Keratinocyte (primary cell): ENCODE data around the gene ITIH2. TPM values are rescaled to one million over a fixed set of nuclear protein-coding genes. Genes with fewer than 3 reads are reported as not detected.

Experiments
- DNase-seq: peaks from one replicate; pipeline ENCODE4 v3.0.0-alpha.2; 2011; ENCODE audit warnings: low read depth, missing footprints, low spot score
- FAIRE-seq: peaks from 2 replicates; lab custom pipeline; 2011; peaks lifted over from hg19 to GRCh38; lab: Jason Lieb, UNC
- H2AFZ ChIP-seq: 2 replicates; pipeline ENCODE4 v1.6.0; 2012; ENCODE audit warnings: low read length, control low read depth, inconsistent platforms; ENCODE audit not compliant: control insufficient read depth
- H3K27ac ChIP-seq: 2 replicates; pipeline ENCODE4 v1.5.1; 2011; ENCODE audit warnings: low read length; ENCODE audit not compliant: control insufficient read depth, insufficient read depth
- H3K27me3 ChIP-seq: 3 replicates; pipeline ENCODE4 v1.6.0; 2011; ENCODE audit warnings: low read length; ENCODE audit not compliant: control insufficient read depth, insufficient read depth; ENCODE audit errors: extremely low read depth
- H3K36me3 ChIP-seq, 2 experiments: 2 replicates in 1 of 2; 3 replicates in 1 of 2; pipeline ENCODE4 v1.5.1; 2011; ENCODE audit warnings: low read length in 2 of 2, mild to moderate bottlenecking in 1 of 2; ENCODE audit not compliant: control insufficient read depth in 2 of 2, insufficient read depth in 2 of 2; ENCODE audit errors: extremely low read depth in 1 of 2
- H3K4me1 ChIP-seq: 3 replicates; pipeline ENCODE4 v1.5.1; 2011; ENCODE audit warnings: low read length; ENCODE audit not compliant: control insufficient read depth, insufficient read depth; ENCODE audit errors: extremely low read depth
- H3K4me2 ChIP-seq: 3 replicates; pipeline ENCODE4 v1.6.0; 2011; ENCODE audit warnings: low read depth, low read length; ENCODE audit not compliant: control insufficient read depth, insufficient read depth; ENCODE audit errors: extremely low read depth
- H3K4me3 ChIP-seq, 3 experiments: fragments of 200-600 bp in 1 of 3; sonication (generic) in 1 of 3; 2 replicates in 2 of 3; 3 replicates in 1 of 3; pipeline ENCODE4 v1.5.1; 2011 to 2016; ENCODE audit warnings: low read length in 3 of 3, mild to moderate bottlenecking in 3 of 3, control low read depth in 2 of 3, inconsistent platforms in 1 of 3, low read depth in 1 of 3, mixed read lengths in 1 of 3, mixed run types in 1 of 3, moderate library complexity in 1 of 3; ENCODE audit not compliant: control insufficient read depth in 2 of 3, insufficient read depth in 2 of 3; ENCODE audit errors: extremely low read depth in 1 of 3
- H3K79me2 ChIP-seq: 2 replicates; pipeline ENCODE4 v1.6.0; 2012; ENCODE audit warnings: low read length; ENCODE audit not compliant: control insufficient read depth, insufficient read depth
- H3K9ac ChIP-seq: 3 replicates; pipeline ENCODE4 v1.6.0; 2011; ENCODE audit warnings: low read length; ENCODE audit not compliant: control insufficient read depth, insufficient read depth; ENCODE audit errors: extremely low read depth
- H3K9me1 ChIP-seq: 3 replicates; pipeline ENCODE4 v1.6.0; 2011; ENCODE audit warnings: low read length; ENCODE audit not compliant: control insufficient read depth, insufficient read depth; ENCODE audit errors: extremely low read depth
- H3K9me3 ChIP-seq: 2 replicates; pipeline ENCODE4 v1.5.1; 2012; ENCODE audit warnings: low read depth, low read length; ENCODE audit not compliant: control insufficient read depth
- H4K20me1 ChIP-seq: 3 replicates; pipeline ENCODE4 v1.6.0; 2011; ENCODE audit warnings: low read length; ENCODE audit not compliant: control insufficient read depth, insufficient read depth; ENCODE audit errors: extremely low read depth
- EZH2 ChIP-seq: IDR thresholded peaks from one replicate; pipeline ENCODE4 v1.6.1; 2012; ENCODE audit warnings: inconsistent platforms, mild to moderate bottlenecking, low read length, moderate library complexity
- dilution Hi-C: fragments of 300-500 bp; cut with MboI; formaldehyde crosslinking; loops from one replicate; pipeline ENCODE4 v1.7.0; 2020; ENCODE audit warnings: low sequenced_read_pairs; ENCODE audit not compliant: extremely low pct_ligation_motif_present
- polyA plus RNA-seq, 5 experiments: library from polyadenylated mRNA; depleted of rRNA in 3 of 5; stranded (reverse) in 3 of 5; stranded (forward) in 1 of 5; unstranded in 1 of 5; fragments of >200 nt; gene quantifications; 1 replicate in 1 of 5; 2 replicates in 3 of 5; 3 replicates in 1 of 5; pipeline versions ENCODE4 v1.2.1 to v1.2.3, GENCODE V29; 2011 to 2012; ENCODE audit warnings: missing spikeins in 2 of 5, low read depth in 1 of 5, low replicate concordance in 1 of 5
- TF ChIP-seq, protein P1 (sequence below), 3 experiments: IDR thresholded peaks in 1 of 3; conservative IDR thresholded peaks in 1 of 3; optimal IDR thresholded peaks in 1 of 3; 2 replicates in 2 of 3; 3 replicates in 1 of 3; pipeline versions ENCODE3 to v1.5.1; 2011; ENCODE audit warnings: low read length in 3 of 3, mild to moderate bottlenecking in 3 of 3, moderate library complexity in 2 of 3, control low read depth in 1 of 3, inconsistent platforms in 1 of 3; ENCODE audit not compliant: insufficient read depth in 2 of 3; ENCODE audit errors: extremely low read depth in 1 of 3

ITIH2 gene
- polyA plus RNA-seq, 1 donor (not counting 4 experiments of a cell fraction or from before 2014, with no cell fraction given) = not detected

GRCh38 chr10:7794251-7795026, 91.3 kb downstream of the ITIH2 start:
- Histone ChIP-seq H3K4me2 (no peak overlapping the region), H3K9me3 (no peaks in the 10 kb centered on the region), H2AFZ (no peak overlapping the region), H3K27ac (no peak overlapping the region), H3K36me3 (peaks cover 9 to 23% of the 10 kb centered on the region in 2 experiments), H3K79me2 (peaks cover 83% of the 10 kb centered on the region), H3K9ac (no peak overlapping the region), H4K20me1 (peaks cover 16% of the 10 kb centered on the region), H3K4me1 (peaks cover 15% of the 10 kb centered on the region), H3K4me3 (no peak overlapping the region), H3K27me3 (no peaks in the 10 kb centered on the region), H3K9me1 (peaks cover 2% of the 10 kb centered on the region)
- FAIRE-seq (peak; percentile 67), DNase-seq (no peak)
- no peak for TF ChIP-seq EZH2
- TF ChIP-seq, protein P1, sequence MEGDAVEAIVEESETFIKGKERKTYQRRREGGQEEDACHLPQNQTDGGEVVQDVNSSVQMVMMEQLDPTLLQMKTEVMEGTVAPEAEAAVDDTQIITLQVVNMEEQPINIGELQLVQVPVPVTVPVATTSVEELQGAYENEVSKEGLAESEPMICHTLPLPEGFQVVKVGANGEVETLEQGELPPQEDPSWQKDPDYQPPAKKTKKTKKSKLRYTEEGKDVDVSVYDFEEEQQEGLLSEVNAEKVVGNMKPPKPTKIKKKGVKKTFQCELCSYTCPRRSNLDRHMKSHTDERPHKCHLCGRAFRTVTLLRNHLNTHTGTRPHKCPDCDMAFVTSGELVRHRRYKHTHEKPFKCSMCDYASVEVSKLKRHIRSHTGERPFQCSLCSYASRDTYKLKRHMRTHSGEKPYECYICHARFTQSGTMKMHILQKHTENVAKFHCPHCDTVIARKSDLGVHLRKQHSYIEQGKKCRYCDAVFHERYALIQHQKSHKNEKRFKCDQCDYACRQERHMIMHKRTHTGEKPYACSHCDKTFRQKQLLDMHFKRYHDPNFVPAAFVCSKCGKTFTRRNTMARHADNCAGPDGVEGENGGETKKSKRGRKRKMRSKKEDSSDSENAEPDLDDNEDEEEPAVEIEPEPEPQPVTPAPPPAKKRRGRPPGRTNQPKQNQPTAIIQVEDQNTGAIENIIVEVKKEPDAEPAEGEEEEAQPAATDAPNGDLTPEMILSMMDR (optimal IDR thresholded peaks at IDR 0.05 in 1 of 3, IDR thresholded peaks at IDR 0.05 in 1 of 3, conservative IDR thresholded peaks at IDR 0.05 in 1 of 3; ENCODE audit: extremely low read depth in 1 of 3, insufficient read depth in 2 of 3, low read length in 3 of 3) = no peak
- dilution Hi-C loops = no loop called here

- dilution Hi-C loops = no loop called here
- H3K4me2 ChIP-seq = no peak overlapping the region
Observed at GRCh38 chr10:7795605-7796004, 92.5 kb downstream of the ITIH2 start.

More at GRCh38 chr10:7795605-7796004, 92.5 kb downstream of the ITIH2 start:
- Histone ChIP-seq H3K4me3 (no peak overlapping the region), H3K9ac (no peak overlapping the region), H3K27me3 (no peaks in the 10 kb centered on the region), H2AFZ (no peak overlapping the region), H4K20me1 (peaks cover 14% of the 10 kb centered on the region), H3K27ac (no peak overlapping the region), H3K9me3 (no peaks in the 10 kb centered on the region), H3K79me2 (peaks cover 73% of the 10 kb centered on the region), H3K36me3 (peaks cover 12 to 31% of the 10 kb centered on the region in 2 experiments), H3K9me1 (peaks cover 2% of the 10 kb centered on the region), H3K4me1 (peaks cover 10% of the 10 kb centered on the region)
- DNase-seq = no peak
- FAIRE-seq = no peak
- TF ChIP-seq EZH2 = no peak
- TF ChIP-seq, protein P1 (optimal IDR thresholded peaks at IDR 0.05 in 1 of 3, IDR thresholded peaks at IDR 0.05 in 1 of 3, conservative IDR thresholded peaks at IDR 0.05 in 1 of 3; ENCODE audit: extremely low read depth in 1 of 3, insufficient read depth in 2 of 3, low read length in 3 of 3) = no peak
